ENCODE measurements around the gene HDAC10.

The HDAC10 gene

GRCh38 chr22:50272044-50272802, 21.2 kb upstream of the HDAC10 start:
- TF ChIP-seq CTCF (IDR thresholded peaks at IDR 0.05; ENCODE audit: low read depth, low read length) = no peak
- no peak for DNase-seq (ENCODE audit: extremely low read depth, low read depth)

- TF ChIP-seq CTCF (IDR thresholded peaks at IDR 0.05; ENCODE audit: low read depth, low read length) = no peak; the same call in 1 of the 2 replicates
- no peak for DNase-seq (ENCODE audit: extremely low read depth, low read depth)
Measured at GRCh38 chr22:50271519-50271970, 20.5 kb upstream of the HDAC10 start.

- no peak for DNase-seq (ENCODE audit: extremely low read depth, low read depth)
- TF ChIP-seq CTCF (IDR thresholded peaks at IDR 0.05; ENCODE audit: low read depth, low read length) = no peak
Measured at GRCh38 chr22:50270666-50271394, 19.8 kb upstream of the HDAC10 start.

GRCh38 chr22:50269970-50270665, 19.1 kb upstream of the HDAC10 start, which contains the start of gene MAPK11:
MAPK11 (minus strand) TSS chr22:50270380; CDS start chr22:50270292, 88 bp downstream.
- no peak for DNase-seq (ENCODE audit: extremely low read depth, low read depth)
- TF ChIP-seq CTCF (IDR thresholded peaks at IDR 0.05; ENCODE audit: low read depth, low read length) = no peak

- TF ChIP-seq CTCF (IDR thresholded peaks at IDR 0.05; ENCODE audit: low read depth, low read length) = no peak
- no peak for DNase-seq (ENCODE audit: extremely low read depth, low read depth)
Measured at GRCh38 chr22:50269573-50269969, 18.5 kb upstream of the HDAC10 start.

GRCh38 chr22:50268655-50269113, 17.6 kb upstream of the HDAC10 start:
- DNase-seq (ENCODE audit: extremely low read depth, low read depth) = no peak
- TF ChIP-seq CTCF (IDR thresholded peaks at IDR 0.05; ENCODE audit: low read depth, low read length) = no peak

Data from AG09319 (cell line).